Endothelial cell of umbilical vein (primary cell): Measurements from ENCODE around the gene RFNG. TPM values are rescaled to one million over a fixed set of nuclear protein-coding genes. Genes with fewer than 3 reads are reported as not detected.

Experiments
- BruUV-seq: library from RNA; stranded (reverse); fragments of 400-500 nt; replicated peaks from 2 replicates; lab custom pipeline; 2021; lab: Mats Ljungman, UMichigan
- CTCF ChIA-PET: fragments of 300-600, 350-600 bp; sonication (Branson Sonifier 250); formaldehyde crosslinking; loops from one replicate; lab custom pipeline; 2021; ENCODE audit warnings: antibody characterized with exemption, inconsistent platforms; lab: Charles Lee
- POLR2A ChIA-PET: fragments of 300-600, 350-600 bp; sonication (Branson Sonifier 250); formaldehyde crosslinking; loops from one replicate; lab custom pipeline; 2021; ENCODE audit warnings: antibody characterized with exemption, inconsistent platforms; lab: Charles Lee
- DNase-seq: peaks from one replicate; pipeline ENCODE4 v3.0.0-alpha.2; 2011; ENCODE audit warnings: low read depth, low spot score
- FAIRE-seq: peaks from 2 replicates; lab custom pipeline; 2011; peaks lifted over from hg19 to GRCh38; lab: Jason Lieb, UNC
- H2AFZ ChIP-seq: 2 replicates; pipeline ENCODE4 v1.6.0; 2012; ENCODE audit warnings: low read depth, low read length, control low read depth, inconsistent platforms
- H3K27ac ChIP-seq: 2 replicates; pipeline ENCODE4 v1.5.1; 2011; ENCODE audit warnings: low read depth, mild to moderate bottlenecking, control low read depth, low read length, moderate library complexity; ENCODE audit not compliant: insufficient read depth
- H3K27me3 ChIP-seq, 2 experiments: 2 replicates each; pipeline versions ENCODE4 v1.6.0 to v1.6.1; 2011; ENCODE audit warnings: low read length in 2 of 2, mixed read lengths in 1 of 2; ENCODE audit not compliant: control insufficient read depth in 2 of 2, insufficient read depth in 2 of 2
- H3K36me3 ChIP-seq, 2 experiments: 2 replicates in 1 of 2; 3 replicates in 1 of 2; pipeline ENCODE4 v1.5.1; 2011; ENCODE audit warnings: low read length in 2 of 2, mild to moderate bottlenecking in 1 of 2, moderate library complexity in 1 of 2; ENCODE audit not compliant: control insufficient read depth in 2 of 2, insufficient read depth in 2 of 2; ENCODE audit errors: extremely low read depth in 1 of 2
- H3K4me1 ChIP-seq: 3 replicates; pipeline ENCODE4 v1.5.1; 2011; ENCODE audit warnings: mild to moderate bottlenecking, low read length; ENCODE audit not compliant: control insufficient read depth, insufficient read depth; ENCODE audit errors: extremely low read depth
- H3K4me2 ChIP-seq: 2 replicates; pipeline ENCODE4 v1.6.1; 2011; ENCODE audit warnings: low read length, control low read depth, mixed read lengths; ENCODE audit not compliant: insufficient read depth
- H3K4me3 ChIP-seq, 3 experiments: fragments of 200-600 bp in 1 of 3; sonication (generic), shearing (Covaris generic) in 1 of 3; replicated peaks in 1 of 3; 2 replicates each; pipeline ENCODE4 v1.5.1; 2011 to 2016; ENCODE audit warnings: control low read depth in 3 of 3, low read length in 3 of 3, mild to moderate bottlenecking in 2 of 3, inconsistent platforms in 1 of 3, low read depth in 1 of 3, moderate library complexity in 1 of 3; ENCODE audit not compliant: insufficient read depth in 1 of 3
- H3K79me2 ChIP-seq: 2 replicates; pipeline ENCODE4 v1.6.0; 2012; ENCODE audit warnings: low read length, inconsistent platforms; ENCODE audit not compliant: control insufficient read depth, insufficient read depth
- H3K9ac ChIP-seq: replicated peaks from 2 replicates; pipeline ENCODE3; 2011; ENCODE audit warnings: low read length, control low read depth; ENCODE audit not compliant: insufficient read depth; ENCODE audit errors: extremely low read depth
- H3K9me1 ChIP-seq: replicated peaks from 3 replicates; pipeline ENCODE4 v1.6.0; 2011; ENCODE audit warnings: mild to moderate bottlenecking, low read length; ENCODE audit not compliant: control insufficient read depth, insufficient read depth; ENCODE audit errors: extremely low read depth
- H3K9me3 ChIP-seq: replicated peaks from 2 replicates; pipeline ENCODE4 v1.5.1; 2012; ENCODE audit warnings: low read length, inconsistent platforms; ENCODE audit not compliant: control insufficient read depth, insufficient read depth
- H4K20me1 ChIP-seq: replicated peaks from 2 replicates; pipeline ENCODE3; 2011; ENCODE audit warnings: mild to moderate bottlenecking, low read length; ENCODE audit not compliant: control insufficient read depth, insufficient read depth; ENCODE audit errors: extremely low read depth
- CTCF ChIP-seq, 2 donors: IDR thresholded peaks; 1 replicate in 1 of 2; 2 replicates in 1 of 2; pipeline ENCODE4 v1.5.1; 2011; ENCODE audit warnings: low read length in 2 of 2, mild to moderate bottlenecking in 2 of 2, moderate library complexity in 2 of 2, control low read depth in 1 of 2, inconsistent platforms in 1 of 2, low read depth in 1 of 2; ENCODE audit not compliant: insufficient read depth in 1 of 2; ENCODE audit errors: extremely low read depth in 1 of 2
- EZH2 ChIP-seq: IDR thresholded peaks from 2 replicates; pipeline ENCODE4 v1.6.1; 2012; ENCODE audit warnings: borderline replicate concordance, low read depth, mild to moderate bottlenecking, moderate library complexity, low read length, inconsistent platforms; ENCODE audit not compliant: severe bottlenecking
- FOS ChIP-seq: IDR thresholded peaks from 2 replicates; pipeline ENCODE4 v1.6.1; 2011; ENCODE audit warnings: mild to moderate bottlenecking, low read length, moderate library complexity, borderline replicate concordance; ENCODE audit not compliant: insufficient read depth
- GATA2 ChIP-seq: IDR thresholded peaks from 2 replicates; pipeline ENCODE4 v1.7.0; 2011; ENCODE audit warnings: low read depth, mild to moderate bottlenecking, moderate library complexity, mixed read lengths, low read length; ENCODE audit not compliant: insufficient read length, insufficient read depth
- JUN ChIP-seq: IDR thresholded peaks from 2 replicates; pipeline ENCODE4 v1.6.1; 2011; ENCODE audit warnings: borderline replicate concordance, low read depth; ENCODE audit not compliant: insufficient read length, insufficient read depth
- MAX ChIP-seq: IDR thresholded peaks from 2 replicates; pipeline ENCODE4 v1.6.1; 2011; ENCODE audit not compliant: insufficient read depth, insufficient read length
- MYC ChIP-seq: IDR thresholded peaks from one replicate; pipeline ENCODE4 v1.6.1; 2011; ENCODE audit warnings: mild to moderate bottlenecking, low read depth, low read length
- POLR2A ChIP-seq: IDR thresholded peaks from 2 replicates; pipeline ENCODE4 v1.6.1; 2012; ENCODE audit warnings: low read depth, mild to moderate bottlenecking, control low read depth, low read length
- POLR2AphosphoS5 ChIP-seq: IDR thresholded peaks from 2 replicates; pipeline ENCODE4 v1.6.1; 2012; ENCODE audit warnings: low read depth, mild to moderate bottlenecking, control low read depth, low read length, moderate library complexity; ENCODE audit not compliant: insufficient read depth
- dilution Hi-C: fragments of 300-500 bp; cut with MboI; formaldehyde crosslinking; loops from one replicate; pipeline ENCODE4 v1.15.0; 2019; ENCODE audit warnings: low sequenced_read_pairs; ENCODE audit not compliant: extremely low pct_ligation_motif_present
- intact Hi-C: fragments of 100-400 bp; cut with micrococcal nuclease; formaldehyde crosslinking; loops from one replicate; pipeline ENCODE4 v1.10.0; 2022
- polyA plus RNA-seq, 4 experiments: library from polyadenylated mRNA; depleted of rRNA in 3 of 4; stranded (reverse) in 3 of 4; unstranded in 1 of 4; fragments of >200 nt; gene quantifications; 2 replicates each; pipeline versions ENCODE4 v1.2.1 to v1.2.3, GENCODE V29; 2011 to 2012; ENCODE audit warnings: missing spikeins in 1 of 4
- total RNA-seq: library from RNA; stranded (reverse); gene quantifications from 2 replicates; pipeline ENCODE4 v1.2.3, GENCODE V29; 2021

Gene RFNG
- total and polyA plus RNA-seq, 2 donors (not counting 3 experiments of a cell fraction or from before 2014, with no cell fraction given), result 33.7 to 40.0 TPM

GRCh38 chr17:82060001-82060380, 8.4 kb upstream of the RFNG start:
- peaks cover 3% of the 10 kb centered on the region for H3K79me2 ChIP-seq
- no peak for DNase-seq
- H3K4me2 ChIP-seq, result no peak overlapping the region
- H4K20me1 ChIP-seq, result no peaks in the 10 kb centered on the region
- H3K9me3 ChIP-seq, result no peaks in the 10 kb centered on the region
- TF ChIP-seq POLR2A (no peak), JUN (no peak), GATA2 (no peak), POLR2AphosphoS5 (no peak), MAX (no peak)
- BruUV-seq, result no TSS peak
- peaks cover 8 to 49% of the 10 kb centered on the region in 2 experiments for H3K36me3 ChIP-seq
- H2AFZ ChIP-seq, result no peak overlapping the region
- ChIA-PET POLR2A (no interaction called here), CTCF (no interaction called here)
- intact Hi-C loops, result no loop called here
- H3K27ac ChIP-seq, result no peak overlapping the region
- no peak overlapping the region for H3K4me3 ChIP-seq
- H3K27me3 ChIP-seq, result no peaks in the 10 kb centered on the region
- no peaks in the 10 kb centered on the region for H3K9me1 ChIP-seq
- no peak overlapping the region for H3K9ac ChIP-seq
- no peak for FAIRE-seq
- dilution Hi-C loops, result no loop called here
- H3K4me1 ChIP-seq, result peaks cover 6% of the 10 kb centered on the region

DNA sequence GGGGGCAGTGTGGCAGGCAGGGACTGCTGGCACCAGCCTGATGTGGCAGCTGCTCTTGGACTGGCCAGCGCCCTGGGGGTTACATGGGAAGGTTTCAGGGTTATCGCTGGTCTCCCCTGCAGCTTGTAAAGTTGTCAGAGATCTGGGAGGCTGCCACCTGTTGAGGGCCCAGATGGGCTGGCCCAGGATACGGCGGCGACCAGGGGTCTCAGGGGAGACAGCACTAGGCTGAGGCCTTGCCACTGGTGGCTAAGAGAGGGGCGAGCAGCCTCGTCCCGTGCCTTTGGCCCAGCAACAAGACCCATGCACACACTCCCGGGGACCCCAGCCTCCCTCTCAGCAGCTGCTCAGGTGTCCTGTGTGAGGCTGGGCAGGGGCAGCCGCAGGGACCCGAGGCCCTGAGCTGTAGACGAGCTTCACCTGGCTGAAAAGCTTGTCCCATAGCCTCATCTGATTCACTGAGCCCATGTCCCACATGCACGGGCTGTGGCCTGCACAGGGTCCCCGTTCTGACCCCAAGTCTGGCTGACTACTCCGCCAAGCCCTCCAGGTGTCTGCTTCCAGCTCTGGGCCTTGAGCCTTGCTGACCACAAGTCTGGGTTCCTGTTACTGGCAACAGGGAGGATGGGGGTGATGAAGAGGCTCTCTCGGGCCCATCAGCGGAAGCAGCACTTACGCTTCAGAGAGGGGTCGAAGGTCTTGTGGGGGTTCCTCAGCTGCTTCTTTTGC, 7.8 kb upstream of the RFNG start:
- H3K9me3 ChIP-seq, result no peaks in the 10 kb centered on the region
- no TSS peak for BruUV-seq
- CTCF ChIA-PET, result no interaction called here
- intact Hi-C loops, result no loop called here
- dilution Hi-C loops, result no loop called here
- no peak overlapping the region for H3K27ac ChIP-seq
- no peak for FAIRE-seq
- no peaks in the 10 kb centered on the region for H4K20me1 ChIP-seq
- no peaks in the 10 kb centered on the region for H3K27me3 ChIP-seq
- no peak overlapping the region for H2AFZ ChIP-seq
- peaks cover 12 to 52% of the 10 kb centered on the region in 2 experiments for H3K36me3 ChIP-seq
- no peak overlapping the region for H3K4me2 ChIP-seq
- H3K9ac ChIP-seq, result no peak overlapping the region
- DNase-seq, result no peak
- TF ChIP-seq FOS, result no peak
- no peak for TF ChIP-seq POLR2AphosphoS5
- TF ChIP-seq CTCF (IDR thresholded peaks at IDR 0.05; ENCODE audit: extremely low read depth in 1 of 2, insufficient read depth in 1 of 2, low read depth in 1 of 2, low read length in 2 of 2), result no peak
- no peak for TF ChIP-seq GATA2
- no peak for TF ChIP-seq MYC
- no peak for TF ChIP-seq POLR2A
- no peak for TF ChIP-seq JUN
- TF ChIP-seq MAX, result no peak
- no peak for TF ChIP-seq EZH2
- no peak overlapping the region for H3K4me3 ChIP-seq
- no peaks in the 10 kb centered on the region for H3K9me1 ChIP-seq
- H3K4me1 ChIP-seq, result peaks cover under 1% of the 10 kb centered on the region
- no peaks in the 10 kb centered on the region for H3K79me2 ChIP-seq
- POLR2A ChIA-PET, result no interaction called here
